Stimulated activated CD4-positive, alpha-beta T cell treated with anti-CD3 and anti-CD28 coated beads, Interleukin-4, amount 100 ng/mL, for 1 hour (primary cell): ENCODE measurements around the gene CACNA1G.

ENCODE experiments used
- DNase-seq: peaks from one replicate; pipeline ENCODE4 v3.0.0-alpha.2; 2020

The CACNA1G gene

DNA sequence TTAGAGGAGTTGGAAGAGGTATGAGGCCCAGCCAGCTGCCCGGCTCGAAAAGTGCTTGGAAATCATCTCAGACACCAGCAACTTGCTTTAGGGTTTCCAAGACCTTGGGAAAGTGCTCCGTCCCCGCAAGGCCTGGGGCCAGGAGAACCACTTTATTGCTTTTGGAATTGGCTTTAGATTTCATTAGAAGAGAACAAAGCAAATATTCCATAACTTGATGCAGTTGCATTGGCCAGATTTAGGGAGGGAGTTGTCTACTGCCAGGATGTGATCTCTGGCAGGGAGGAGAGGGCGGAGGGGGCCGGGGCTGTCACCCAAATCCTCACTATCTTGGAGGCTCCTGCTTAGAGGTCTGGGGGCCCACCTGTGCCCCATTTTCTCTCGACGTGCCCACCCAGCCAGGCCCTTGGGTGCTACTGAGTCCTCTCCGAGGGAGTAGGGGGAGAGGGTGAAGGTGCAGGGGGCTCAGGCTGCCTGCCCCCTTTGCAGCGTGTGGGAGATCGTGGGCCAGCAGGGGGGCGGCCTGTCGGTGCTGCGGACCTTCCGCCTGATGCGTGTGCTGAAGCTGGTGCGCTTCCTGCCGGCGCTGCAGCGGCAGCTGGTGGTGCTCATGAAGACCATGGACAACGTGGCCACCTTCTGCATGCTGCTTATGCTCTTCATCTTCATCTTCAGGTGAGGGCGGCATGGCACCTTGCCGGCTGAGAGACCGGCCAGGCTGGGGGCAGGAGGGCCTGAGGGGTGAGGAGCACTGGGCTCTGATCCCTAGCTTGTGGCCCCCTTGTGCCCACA is 30.6 kb downstream of the CACNA1G start:
- DNase-seq: no peak

DNA sequence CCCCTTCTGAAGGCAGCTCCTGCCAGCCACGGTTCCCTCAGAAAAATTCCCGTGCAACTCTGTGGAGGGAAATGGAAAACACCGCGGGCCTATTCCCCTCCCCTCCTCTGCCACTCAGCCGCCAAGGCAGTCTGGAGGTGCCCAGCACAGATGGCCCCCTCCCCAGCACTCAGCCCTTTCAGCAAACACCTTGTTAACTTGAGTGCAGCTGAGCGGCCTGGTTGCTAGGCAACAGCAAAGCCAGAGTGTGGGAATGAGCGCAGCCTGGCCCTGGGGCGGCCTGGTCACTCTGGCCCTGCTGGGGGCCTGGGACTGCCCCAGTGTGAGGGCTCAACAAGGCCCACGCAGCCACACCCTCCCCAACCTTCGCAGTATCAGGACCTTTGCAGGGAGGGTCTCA is 32.8 kb downstream of the CACNA1G start:
- no peak for DNase-seq

DNA sequence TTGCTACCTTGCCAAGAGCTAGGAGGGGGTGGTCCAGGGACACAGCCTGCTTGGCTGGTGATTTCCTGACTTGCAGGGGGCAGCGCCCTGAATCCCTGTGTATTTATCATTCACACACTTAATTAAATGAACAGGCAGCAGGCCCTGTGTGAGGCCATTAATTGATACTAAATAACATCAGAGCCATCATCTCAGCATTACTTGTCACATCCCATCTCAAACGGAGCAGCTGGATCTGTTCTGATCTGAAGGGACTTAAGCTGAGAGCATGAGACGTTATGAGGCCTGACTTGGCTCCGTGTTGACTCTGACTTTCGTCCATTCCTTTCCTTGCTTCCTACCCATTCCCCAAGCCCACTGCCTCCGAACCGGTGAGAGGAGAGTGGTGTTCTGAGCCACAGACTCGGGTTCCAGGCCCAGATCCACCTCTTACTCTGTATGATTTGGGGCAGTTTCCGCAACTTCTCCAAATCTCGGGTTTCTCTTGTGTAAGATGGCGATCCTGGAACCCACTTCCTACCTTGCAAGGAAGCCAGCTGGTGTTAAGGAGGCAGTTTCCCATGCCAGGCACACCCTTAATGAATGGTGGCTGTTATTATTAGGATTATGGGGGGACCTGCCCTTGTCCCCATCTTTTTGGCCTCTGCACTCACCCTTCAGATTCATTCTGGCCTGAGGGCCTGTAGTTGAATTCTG is 33.8 kb downstream of the CACNA1G start:
- no peak for DNase-seq

DNA sequence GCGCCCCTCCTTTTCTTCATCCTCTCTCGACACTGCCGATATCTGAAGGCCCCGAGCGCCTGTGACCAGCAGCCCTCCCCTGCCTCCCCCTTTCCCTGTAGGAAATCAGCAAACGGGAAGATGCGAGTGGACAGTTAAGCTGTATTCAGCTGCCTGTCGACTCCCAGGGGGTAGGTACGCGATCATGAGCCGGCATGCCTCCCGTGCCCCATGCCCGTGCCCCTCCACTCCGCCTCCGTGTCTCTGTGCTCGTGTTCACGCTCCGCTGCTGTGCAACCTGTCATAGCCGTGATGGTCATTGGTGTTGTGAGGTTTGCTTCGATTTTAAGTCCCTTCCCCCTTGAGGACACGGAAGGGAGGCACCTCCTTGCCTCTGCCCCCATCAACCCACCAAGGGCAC is 34.4 kb downstream of the CACNA1G start:
- no peak for DNase-seq

DNA sequence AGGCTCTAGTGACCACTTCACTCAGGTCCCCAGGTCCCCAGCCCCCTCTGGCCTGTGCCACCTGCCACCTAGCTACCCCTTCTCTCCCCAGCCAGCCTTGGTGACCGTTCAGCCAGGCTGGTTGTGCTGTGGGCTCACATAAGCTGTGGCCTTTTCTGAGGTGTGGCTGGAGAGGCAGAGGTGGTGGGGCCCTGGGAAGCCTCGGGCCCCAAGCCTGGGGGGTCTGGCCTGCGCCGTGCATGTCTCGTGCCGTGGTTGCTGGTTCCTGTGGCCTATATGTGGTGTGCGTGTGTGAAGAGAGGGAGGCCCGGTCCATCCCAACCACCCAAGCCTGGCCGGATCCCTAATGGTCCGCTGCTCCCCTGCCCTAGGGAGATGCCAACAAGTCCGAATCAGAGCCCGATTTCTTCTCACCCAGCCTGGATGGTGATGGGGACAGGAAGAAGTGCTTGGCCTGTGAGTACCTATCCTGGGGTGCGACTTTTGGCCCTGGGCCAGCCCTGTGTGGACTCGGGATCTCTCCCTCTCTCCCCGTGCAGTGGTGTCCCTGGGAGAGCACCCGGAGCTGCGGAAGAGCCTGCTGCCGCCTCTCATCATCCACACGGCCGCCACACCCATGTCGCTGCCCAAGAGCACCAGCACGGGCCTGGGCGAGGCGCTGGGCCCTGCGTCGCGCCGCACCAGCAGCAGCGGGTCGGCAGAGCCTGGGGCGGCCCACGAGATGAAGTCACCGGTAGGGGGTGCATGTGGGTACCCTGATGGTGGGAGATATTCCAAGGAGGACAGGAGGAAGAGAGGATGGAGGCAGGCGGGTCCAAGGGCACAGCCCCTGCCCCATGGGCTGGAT is 35.9 kb downstream of the CACNA1G start:
- no peak for DNase-seq

DNA sequence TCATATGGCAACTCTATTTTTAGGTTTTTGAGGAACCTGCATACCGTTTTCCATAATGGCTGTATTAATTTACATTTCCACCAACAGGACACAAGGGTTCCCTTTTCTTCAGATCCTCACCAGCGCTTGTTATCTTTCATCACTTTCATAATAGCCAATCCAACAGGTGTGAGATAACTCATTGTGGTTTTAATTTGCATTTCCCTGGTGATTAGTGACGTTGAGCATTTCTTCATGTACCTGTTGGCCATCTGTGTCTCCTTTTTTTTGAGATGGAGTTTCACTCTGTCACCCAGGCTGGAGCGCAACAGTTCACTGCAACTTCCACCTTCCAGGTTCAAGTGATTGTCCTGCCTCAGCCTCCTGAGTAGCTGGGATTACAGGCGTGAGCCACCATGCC is 38.0 kb downstream of the CACNA1G start:
- DNase-seq: no peak

DNA sequence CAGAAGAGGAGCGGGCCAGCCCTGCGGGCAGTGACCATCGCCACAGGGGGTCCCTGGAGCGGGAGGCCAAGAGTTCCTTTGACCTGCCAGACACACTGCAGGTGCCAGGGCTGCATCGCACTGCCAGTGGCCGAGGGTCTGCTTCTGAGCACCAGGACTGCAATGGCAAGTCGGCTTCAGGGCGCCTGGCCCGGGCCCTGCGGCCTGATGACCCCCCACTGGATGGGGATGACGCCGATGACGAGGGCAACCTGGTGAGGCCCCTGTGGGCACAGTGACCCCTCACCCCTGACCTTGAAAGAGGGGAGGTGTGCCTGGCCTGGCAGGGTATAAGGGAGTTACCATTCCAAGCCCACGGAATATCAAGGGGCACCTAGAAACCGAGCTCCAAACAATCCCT is 39.1 kb downstream of the CACNA1G start:
- DNase-seq: no peak

DNA sequence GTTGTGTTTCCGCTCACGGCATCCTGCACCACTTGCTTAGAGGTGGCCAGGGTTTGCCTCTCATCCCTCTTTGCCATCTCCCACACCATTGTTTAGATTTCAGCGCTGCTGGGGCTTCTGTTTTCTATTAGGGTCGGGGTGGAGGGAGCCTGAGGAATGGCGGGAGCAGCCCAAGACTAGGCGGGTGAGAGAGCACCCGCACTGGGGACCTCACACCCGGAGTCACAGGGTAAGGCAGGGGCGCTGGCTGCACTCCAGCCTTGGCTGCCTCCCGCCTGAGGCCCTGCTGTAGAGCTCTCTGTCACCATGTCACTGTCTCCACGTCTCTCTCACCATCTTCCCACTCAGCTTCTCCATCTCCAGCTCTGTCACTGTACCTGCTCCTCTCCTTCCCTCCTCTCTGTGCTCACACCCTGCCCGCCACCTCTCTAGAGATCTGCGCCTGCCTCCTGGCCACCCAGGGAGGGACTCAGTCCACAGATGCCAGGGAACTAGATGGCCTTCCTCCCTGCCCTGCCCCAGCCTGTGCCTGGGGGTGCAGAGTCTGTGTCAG is 41.4 kb downstream of the CACNA1G start:
- DNase-seq: no peak

DNA sequence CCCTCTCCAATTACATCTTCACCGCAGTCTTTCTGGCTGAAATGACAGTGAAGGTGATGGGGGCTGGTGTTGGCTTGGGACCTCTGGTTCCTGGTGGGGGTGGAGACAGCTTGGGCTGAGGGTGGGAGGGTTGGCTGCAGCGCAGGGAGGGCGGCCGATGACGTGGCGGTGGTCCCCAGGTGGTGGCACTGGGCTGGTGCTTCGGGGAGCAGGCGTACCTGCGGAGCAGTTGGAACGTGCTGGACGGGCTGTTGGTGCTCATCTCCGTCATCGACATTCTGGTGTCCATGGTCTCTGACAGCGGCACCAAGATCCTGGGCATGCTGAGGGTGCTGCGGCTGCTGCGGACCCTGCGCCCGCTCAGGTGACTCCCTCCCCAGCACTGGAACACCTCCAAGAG is 42.3 kb downstream of the CACNA1G start:
- no peak for DNase-seq

DNA sequence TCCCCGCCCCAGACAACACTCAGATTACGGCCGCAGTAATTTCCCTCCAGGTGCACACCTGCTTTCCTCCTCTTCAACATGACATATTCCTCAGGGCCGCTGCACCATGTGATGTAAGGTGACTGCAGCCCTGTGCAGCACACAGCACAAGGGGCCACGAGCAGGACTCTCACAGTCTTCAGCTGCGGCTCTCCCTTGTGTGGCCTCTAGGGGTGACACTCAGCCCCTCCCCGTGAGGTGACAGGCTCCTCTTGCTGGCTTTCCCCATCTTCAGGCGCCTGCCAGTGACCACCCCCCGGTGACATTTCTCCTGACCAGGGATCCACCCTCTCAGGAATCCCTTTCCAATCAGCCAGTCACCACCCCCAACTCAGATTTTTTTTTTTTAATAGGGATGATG is 42.8 kb downstream of the CACNA1G start:
- DNase-seq: no peak

DNA sequence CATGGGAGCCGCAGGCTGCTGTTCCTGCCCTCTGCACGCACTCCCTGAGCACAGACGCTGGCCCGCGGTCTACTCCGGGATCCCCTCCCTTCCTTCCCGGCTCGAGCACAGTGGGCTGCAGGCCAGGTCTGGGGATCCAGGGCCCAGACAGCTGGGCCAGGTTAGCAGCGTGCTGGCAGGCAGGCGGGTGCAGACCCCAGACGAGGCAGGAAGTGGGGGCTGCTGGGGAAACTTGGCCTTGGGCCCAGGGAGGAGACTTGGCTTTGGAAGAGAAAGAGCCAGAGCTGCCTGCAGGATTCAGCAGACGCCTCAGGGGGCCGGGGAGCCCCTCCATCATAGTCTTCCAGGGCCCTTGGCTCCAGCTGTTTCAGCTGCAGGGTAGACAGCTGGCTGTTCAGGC is 44.0 kb downstream of the CACNA1G start:
- DNase-seq: no peak

DNA sequence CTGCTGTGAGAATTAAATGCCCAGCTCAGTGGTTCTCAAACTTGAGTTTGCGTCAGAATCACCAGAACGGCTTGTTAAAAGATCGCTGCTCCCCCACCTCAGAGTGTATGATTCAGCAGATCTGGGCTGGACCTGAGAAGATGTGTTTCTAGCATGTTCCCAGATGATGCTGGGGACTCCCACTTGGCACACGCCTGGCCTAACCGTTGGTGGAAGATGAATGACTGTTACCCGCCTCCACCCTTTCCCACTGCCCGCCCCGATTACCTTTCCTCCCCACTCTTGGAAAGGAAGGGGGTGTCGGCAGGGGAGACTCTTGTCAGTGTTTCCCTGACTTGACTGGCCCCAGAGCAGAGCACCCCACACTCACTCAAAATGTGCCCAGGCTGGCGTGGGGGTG is 44.9 kb downstream of the CACNA1G start:
- no peak for DNase-seq

DNA sequence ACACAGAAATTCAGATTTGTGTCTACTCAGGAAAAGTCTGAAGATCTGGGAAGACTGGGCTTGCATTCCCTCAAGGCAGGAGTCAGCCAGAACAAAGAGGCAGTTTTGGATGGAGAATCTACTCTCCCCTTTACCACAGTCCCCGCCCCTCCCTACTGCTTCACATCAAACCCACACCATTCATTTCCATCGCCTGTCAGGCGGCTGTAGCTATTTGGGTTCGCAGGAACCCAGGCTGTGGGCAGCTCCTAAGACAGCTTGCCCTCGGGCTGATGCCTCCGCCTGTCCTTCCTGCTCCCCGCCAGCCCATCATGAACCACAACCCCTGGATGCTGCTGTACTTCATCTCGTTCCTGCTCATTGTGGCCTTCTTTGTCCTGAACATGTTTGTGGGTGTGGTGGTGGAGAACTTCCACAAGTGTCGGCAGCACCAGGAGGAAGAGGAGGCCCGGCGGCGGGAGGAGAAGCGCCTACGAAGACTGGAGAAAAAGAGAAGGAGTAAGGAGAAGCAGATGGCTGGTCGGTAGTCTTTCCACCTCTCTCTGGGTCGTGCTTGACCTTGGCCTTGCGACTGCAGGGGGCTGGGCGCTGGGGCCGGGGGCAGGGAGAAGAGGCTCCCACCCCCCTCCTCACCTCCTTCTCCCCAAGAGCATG is 47.1 kb downstream of the CACNA1G start:
- no peak for DNase-seq

DNA sequence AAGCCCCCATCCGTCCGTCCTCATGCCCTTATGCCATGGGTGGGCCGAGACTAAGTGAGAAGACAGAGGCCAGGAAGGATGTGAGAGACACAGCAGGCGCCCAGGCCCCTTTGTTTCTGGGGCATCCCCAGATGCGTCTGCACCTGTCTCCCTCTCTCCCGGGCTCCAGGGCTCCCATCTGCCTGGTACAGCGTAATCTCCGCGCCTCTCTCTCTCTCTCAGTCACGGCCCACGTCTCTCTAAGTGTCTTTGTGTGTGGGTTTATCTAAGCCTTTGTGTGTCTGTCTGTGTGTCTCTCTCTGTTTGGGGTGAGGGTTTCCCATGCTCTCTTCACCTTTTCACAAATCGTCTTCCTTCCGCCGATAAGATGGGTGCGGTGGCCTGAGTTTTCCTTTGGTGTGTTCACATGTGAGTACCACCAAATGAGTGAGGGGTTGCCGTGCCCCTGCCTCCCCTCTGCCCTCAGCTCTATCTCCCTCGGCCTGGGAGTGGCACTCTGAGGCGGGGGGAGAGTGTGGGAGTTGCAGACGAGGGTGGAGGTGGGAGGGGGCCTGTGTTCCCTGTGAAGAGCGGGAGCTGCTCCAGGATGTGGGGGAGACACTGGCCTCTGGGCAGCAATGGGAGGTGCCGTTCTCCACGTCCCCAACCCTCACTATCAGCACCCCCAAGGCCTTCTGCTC is 48.3 kb downstream of the CACNA1G start:
- no peak for DNase-seq

DNA sequence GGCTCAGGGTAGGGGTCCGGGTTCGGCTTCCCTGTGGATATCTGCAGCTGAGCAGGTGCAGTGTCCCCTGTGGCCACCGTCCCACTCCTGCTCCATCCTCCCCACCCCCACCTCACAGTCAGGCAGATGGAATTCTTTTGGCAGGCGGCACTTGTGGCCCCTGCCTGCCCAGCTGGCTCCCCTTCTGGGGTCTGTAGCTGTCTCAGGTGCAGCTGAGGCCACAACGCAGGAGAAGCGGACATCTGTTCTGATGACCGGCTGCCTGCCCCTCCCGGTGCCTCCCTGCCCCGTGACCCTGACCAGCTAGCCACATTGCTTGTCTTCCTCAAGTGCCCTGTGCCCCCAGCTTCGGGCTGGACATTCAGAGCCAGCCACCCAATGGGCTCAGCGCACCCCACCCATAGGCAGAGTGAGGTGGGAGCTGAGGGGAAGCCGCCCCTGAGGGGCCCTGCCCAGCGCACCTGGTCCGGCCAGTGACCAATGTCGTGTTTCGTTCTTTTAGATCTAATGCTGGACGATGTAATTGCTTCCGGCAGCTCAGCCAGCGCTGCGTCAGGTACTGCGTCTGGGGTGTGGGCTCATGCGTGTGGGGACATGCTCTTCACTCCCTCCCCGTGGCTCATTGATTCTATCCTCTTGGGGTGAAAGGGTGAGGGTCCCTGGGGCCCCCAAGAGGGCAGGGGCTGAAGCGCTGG is 49.0 kb downstream of the CACNA1G start:
- DNase-seq: no peak

DNA sequence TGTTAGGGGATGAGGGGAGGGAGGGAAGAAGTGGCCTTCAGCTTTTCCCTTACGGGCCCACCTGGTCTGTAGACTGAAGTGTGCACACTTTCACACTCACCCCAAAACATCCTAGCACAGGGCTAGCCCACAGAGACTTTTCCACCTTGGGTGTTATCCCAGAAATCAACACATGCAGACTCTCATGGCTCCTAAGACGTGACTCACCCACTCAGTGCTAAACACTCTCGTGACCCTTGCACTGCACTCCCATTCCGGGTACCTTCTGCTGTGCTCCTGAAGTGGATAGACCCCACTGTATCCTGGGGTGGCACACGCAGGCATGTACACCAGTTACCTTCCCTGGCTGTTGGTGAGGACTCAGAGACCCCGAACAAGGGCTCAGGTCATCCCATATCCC is 51.1 kb downstream of the CACNA1G start:
- no peak for DNase-seq

DNA sequence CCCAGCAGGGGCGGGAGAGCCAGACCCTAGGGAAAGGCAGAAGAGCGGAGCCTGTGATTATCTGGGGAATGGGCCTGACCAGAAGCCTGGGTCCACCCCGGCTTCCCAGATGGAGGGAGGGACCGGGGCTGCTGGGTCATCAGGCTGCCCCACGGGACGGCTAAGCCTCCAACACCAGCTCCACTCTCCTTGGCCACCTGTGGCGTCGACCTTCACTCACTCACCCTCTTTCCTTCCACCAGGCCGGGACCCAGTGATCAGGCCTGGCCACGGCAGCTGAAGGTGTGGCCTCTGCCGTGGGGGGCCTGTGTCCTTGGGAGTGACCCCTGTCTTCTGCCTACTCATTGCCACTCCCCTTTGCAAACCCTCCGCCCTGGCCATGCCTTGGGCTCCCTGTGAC is 51.8 kb downstream of the CACNA1G start:
- DNase-seq: no peak

DNA sequence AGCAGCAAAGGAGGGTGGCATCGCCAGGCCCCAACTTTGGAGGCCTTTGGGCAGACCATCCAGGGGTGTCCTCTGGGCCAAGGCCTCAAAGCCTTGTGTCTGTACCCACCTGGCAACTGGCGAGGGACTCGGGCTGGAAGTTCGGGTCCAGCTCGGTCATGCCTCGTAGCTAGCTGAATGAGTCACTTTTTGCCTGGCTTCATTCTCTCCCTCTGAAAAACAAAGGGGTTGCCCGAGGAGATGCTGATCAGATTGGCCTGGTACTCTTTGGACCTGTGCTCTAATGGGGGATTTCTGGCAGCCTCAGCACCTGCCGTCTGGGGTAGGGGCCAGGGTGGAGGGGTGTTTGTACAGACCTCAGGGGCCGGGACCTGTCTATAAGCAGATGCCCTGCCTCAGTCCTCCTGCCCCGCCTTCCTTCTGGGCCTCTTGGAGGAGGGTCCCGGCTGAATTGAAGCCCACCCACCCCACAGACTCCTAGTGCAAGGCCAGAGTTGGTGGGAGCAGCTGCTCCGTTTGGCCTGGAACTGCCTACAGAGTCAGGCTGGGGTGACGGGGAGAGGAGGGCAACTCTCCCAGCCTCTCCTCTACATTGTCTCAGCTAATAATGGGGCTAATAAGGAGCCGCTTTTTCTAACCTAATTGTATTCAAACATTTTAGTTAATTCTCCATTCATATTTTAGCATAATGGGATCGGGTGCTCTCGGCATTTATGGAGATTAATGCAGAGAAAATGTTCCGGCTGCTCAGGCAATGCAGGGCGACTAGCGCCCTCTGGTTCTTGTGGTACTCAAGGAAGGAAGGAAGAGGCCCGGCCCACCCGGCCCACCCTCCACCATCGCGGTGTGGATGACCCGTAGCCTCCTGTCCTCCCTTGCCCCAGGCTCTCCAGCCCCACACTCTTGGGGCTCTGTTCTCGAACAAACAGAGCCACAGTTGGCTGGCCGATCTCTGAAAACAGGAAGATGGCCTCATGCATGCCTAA is 52.8 kb downstream of the CACNA1G start:
- no peak for DNase-seq

DNA sequence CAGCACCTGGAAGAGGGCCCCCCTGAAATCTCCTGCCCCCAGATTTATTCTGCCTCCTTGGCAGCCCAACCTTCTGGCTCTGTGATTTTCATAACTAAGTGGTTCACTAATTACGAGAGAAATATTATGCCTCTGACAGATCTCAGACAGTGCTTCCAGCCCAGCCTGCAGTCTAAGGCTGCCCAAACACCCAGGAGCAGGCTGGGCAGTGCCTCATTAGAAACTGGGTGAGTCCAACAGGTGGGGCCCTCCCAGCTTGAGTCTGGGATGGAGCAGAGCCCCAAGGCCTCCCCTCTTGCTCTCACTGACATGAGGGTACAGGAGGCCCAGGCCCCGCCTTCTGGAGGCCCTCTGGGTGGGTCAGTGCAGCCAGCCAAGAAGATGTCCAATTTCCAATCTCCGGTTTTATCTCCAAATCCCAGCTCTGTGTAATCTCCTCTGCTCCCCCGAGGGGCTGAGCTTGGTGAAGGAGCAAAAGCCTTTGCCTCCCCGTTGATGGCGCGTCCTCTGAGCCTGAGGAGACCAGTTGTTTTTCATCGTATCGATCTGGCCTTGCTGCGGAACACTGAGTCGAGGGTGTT is 54.0 kb downstream of the CACNA1G start:
- DNase-seq: no peak

DNA sequence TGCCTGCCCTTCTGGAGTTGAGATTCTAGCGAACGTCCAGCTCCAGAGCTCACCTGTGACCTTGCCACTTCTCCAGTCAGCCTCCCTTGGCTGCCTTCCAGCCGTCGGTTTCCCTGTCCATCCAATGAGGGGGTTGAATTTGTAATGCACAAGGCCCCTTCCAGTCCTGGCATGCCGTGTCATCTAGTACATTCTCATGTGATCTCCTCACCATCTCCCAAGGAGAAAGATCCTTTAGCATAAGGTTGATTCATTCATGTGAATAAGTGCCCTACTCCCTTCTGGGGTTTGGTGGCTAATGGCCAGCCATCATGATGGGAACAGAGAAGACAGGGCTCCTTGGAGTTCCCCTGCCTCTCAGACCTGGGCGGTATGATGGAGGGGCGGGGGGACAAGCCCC is 55.3 kb downstream of the CACNA1G start:
- DNase-seq: no peak
